Neural cell (in vitro differentiated cells): ENCODE data around the gene TCF25. TPM values are rescaled to one million over a fixed set of nuclear protein-coding genes. Genes with fewer than 3 reads are reported as not detected.

Experiments
- H2AFZ ChIP-seq: fragments of 200-600, 300-800 bp; sonication (generic), shearing (Covaris generic); 2 replicates; pipeline ENCODE4 v1.6.0; 2014; ENCODE audit warnings: low read depth, mild to moderate bottlenecking, antibody characterized with exemption, low read length, moderate library complexity
- H3F3A ChIP-seq: fragments of 200-600 bp; shearing (Covaris generic); 2 replicates; pipeline ENCODE4 v1.6.1; 2016; ENCODE audit warnings: mild to moderate bottlenecking, moderate library complexity, mixed read lengths, antibody characterized with exemption, low read length; ENCODE audit not compliant: insufficient read depth, poor library complexity, severe bottlenecking
- H3K27ac ChIP-seq: fragments of 200-600, 300-800 bp; sonication (generic), shearing (Covaris generic); 2 replicates; pipeline ENCODE4 v1.5.1; 2014; ENCODE audit warnings: mild to moderate bottlenecking, low read length, moderate library complexity
- H3K27me3 ChIP-seq: fragments of 300-800, 200-600 bp; sonication (generic), shearing (Covaris generic); 2 replicates; pipeline ENCODE4 v1.6.0; 2014; ENCODE audit warnings: mild to moderate bottlenecking, low read depth, low read length, moderate library complexity; ENCODE audit not compliant: insufficient read depth
- H3K36me3 ChIP-seq: fragments of 300-800, 200-600 bp; sonication (generic), shearing (Covaris generic); 2 replicates; pipeline ENCODE4 v1.5.1; 2014; ENCODE audit warnings: mild to moderate bottlenecking, antibody characterized with exemption, low read length, moderate library complexity; ENCODE audit not compliant: insufficient read depth
- H3K4me2 ChIP-seq: fragments of 300-800, 200-600 bp; sonication (generic), shearing (Covaris generic); 2 replicates; pipeline ENCODE4 v1.6.0; 2014; ENCODE audit warnings: mild to moderate bottlenecking, low read length
- H3K4me3 ChIP-seq: fragments of 300-800, 200-600 bp; sonication (generic), shearing (Covaris generic); 2 replicates; pipeline ENCODE4 v1.5.1; 2014; ENCODE audit warnings: mild to moderate bottlenecking, low read length, moderate library complexity
- H3K79me2 ChIP-seq: fragments of 200-600 bp; shearing (Covaris generic); replicated peaks from 2 replicates; pipeline ENCODE4 v1.6.0; 2014; ENCODE audit warnings: mild to moderate bottlenecking, low read length, moderate library complexity; ENCODE audit not compliant: insufficient read depth
- H3K9ac ChIP-seq: fragments of 300-800, 200-600 bp; sonication (generic), shearing (Covaris generic); 2 replicates; pipeline ENCODE4 v1.6.1; 2016; ENCODE audit warnings: mild to moderate bottlenecking, low read length, mixed read lengths
- H3K9me2 ChIP-seq: fragments of 200-600 bp; shearing (Covaris generic); 2 replicates; pipeline ENCODE4 v1.6.1; 2016; ENCODE audit warnings: mild to moderate bottlenecking, low read length, mixed read lengths; ENCODE audit not compliant: insufficient read depth
- H3K9me3 ChIP-seq: fragments of 200-600, 300-800 bp; sonication (generic), shearing (Covaris generic); 2 replicates; pipeline ENCODE4 v1.6.1; 2016; ENCODE audit warnings: mild to moderate bottlenecking, mixed run types, low read length, moderate library complexity, mixed read lengths
- H4K20me1 ChIP-seq: fragments of 200-600 bp; shearing (Covaris generic); 2 replicates; pipeline ENCODE4 v1.6.1; 2016; ENCODE audit warnings: mild to moderate bottlenecking, mixed run types; ENCODE audit not compliant: insufficient read depth
- EP300 ChIP-seq: fragments of 450-650 bp; conservative IDR thresholded peaks from 2 replicates; pipeline ENCODE4 v1.6.1; 2014; ENCODE audit warnings: antibody characterized with exemption, mild to moderate bottlenecking, moderate library complexity; ENCODE audit not compliant: poor library complexity, severe bottlenecking
- EZH2 ChIP-seq: fragments of 200-600, 300-800 bp; shearing (Covaris generic), sonication (generic); IDR thresholded peaks from 2 replicates; pipeline ENCODE4 v1.6.1; 2014; ENCODE audit warnings: antibody characterized with exemption, low read length, borderline replicate concordance, mild to moderate bottlenecking; ENCODE audit not compliant: insufficient read depth, poor library complexity, severe bottlenecking
- MXI1 ChIP-seq: fragments of 450-650 bp; conservative IDR thresholded peaks from 2 replicates; pipeline ENCODE4 v1.6.1; 2014; ENCODE audit warnings: antibody characterized with exemption, mild to moderate bottlenecking; ENCODE audit not compliant: poor library complexity, severe bottlenecking
- POLR2AphosphoS5 ChIP-seq: IDR thresholded peaks from 2 replicates; pipeline ENCODE4 v1.6.1; 2012
- RAD21 ChIP-seq: fragments of 450-650 bp; conservative IDR thresholded peaks from 2 replicates; pipeline ENCODE4 v1.6.1; 2014; ENCODE audit warnings: antibody characterized with exemption, mild to moderate bottlenecking, moderate library complexity
- TAF1 ChIP-seq: IDR thresholded peaks from 2 replicates; pipeline ENCODE4 v1.6.1; 2012; ENCODE audit warnings: low read depth
- polyA plus RNA-seq: library from polyadenylated mRNA; depleted of rRNA; stranded (reverse); fragments of >200 nt; gene quantifications from 2 replicates; pipeline ENCODE4 v1.2.3, GENCODE V29; 2014
- TF ChIP-seq, protein P1 (sequence below): fragments of 450-650 bp; IDR thresholded peaks from 2 replicates; pipeline ENCODE4 v1.5.1; 2014; ENCODE audit warnings: antibody characterized with exemption, mild to moderate bottlenecking, moderate library complexity; ENCODE audit not compliant: poor library complexity, severe bottlenecking
- TF ChIP-seq, protein P2 (sequence below): IDR thresholded peaks from 2 replicates; pipeline ENCODE4 v1.6.1; 2012; ENCODE audit warnings: borderline replicate concordance

Gene TCF25
- polyA plus RNA-seq, 1 donor from 2014 or later, result 200 TPM

DNA sequence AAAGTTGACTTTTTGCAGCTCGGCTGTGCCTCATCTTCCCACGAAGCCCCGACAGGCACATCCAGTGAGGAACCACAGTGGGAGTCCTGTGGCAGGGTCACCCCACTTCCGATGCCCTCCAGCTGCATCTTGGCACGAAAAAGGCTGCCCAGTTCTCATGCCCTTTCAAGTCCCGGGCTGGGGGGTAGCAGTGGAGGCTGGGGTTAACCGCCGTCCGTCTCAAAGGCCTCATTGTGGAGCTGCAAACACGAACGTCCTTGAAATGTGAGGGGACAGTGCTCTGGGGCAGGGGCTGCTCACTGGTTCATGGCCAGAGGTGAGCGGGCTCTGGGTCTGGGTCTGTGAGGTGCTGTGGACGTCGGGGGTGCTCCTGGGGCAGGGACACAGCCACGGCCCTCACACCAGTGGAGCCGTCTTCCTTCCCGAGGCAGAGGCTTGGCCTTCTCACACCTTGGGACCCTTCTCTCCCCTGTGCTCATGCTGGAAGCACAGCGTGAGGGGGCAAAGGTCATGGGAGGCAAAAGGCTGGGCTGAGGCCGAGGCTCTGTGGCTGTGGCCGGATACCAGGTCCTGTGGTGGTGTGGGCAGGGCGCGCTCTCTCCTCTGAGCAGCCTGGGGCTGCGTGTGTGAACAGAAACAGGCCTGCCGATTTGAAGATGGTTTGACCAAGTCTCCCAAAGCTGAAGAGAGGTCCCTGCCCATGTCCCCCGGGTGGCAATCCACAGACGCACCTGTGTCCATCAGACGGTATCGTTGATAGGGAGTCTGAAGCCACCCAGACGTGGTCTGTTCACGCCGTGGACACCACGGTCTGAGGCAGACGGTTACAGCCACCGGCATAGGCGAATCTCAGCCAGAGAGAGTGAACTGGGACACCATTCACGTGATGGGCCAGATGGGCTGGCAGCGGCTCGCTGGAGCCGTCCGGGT is 42.2 kb downstream of the TCF25 start:
- Histone ChIP-seq H2AFZ (no peak overlapping the region), H3K4me3 (no peak overlapping the region), H3K9me3 (no peaks in the 10 kb centered on the region), H3K9ac (no peak overlapping the region), H3K27ac (no peak overlapping the region), H4K20me1 (no peaks in the 10 kb centered on the region), H3K79me2 (peaks cover 13% of the 10 kb centered on the region), H3F3A (no peaks in the 10 kb centered on the region), H3K27me3 (no peaks in the 10 kb centered on the region), H3K9me2 (no peaks in the 10 kb centered on the region), H3K4me2 (no peak overlapping the region), H3K36me3 (no peaks in the 10 kb centered on the region)
- TF ChIP-seq TAF1, result no peak
- TF ChIP-seq RAD21, result no peak
- no peak for TF ChIP-seq EZH2
- TF ChIP-seq, protein P1, sequence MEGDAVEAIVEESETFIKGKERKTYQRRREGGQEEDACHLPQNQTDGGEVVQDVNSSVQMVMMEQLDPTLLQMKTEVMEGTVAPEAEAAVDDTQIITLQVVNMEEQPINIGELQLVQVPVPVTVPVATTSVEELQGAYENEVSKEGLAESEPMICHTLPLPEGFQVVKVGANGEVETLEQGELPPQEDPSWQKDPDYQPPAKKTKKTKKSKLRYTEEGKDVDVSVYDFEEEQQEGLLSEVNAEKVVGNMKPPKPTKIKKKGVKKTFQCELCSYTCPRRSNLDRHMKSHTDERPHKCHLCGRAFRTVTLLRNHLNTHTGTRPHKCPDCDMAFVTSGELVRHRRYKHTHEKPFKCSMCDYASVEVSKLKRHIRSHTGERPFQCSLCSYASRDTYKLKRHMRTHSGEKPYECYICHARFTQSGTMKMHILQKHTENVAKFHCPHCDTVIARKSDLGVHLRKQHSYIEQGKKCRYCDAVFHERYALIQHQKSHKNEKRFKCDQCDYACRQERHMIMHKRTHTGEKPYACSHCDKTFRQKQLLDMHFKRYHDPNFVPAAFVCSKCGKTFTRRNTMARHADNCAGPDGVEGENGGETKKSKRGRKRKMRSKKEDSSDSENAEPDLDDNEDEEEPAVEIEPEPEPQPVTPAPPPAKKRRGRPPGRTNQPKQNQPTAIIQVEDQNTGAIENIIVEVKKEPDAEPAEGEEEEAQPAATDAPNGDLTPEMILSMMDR, result no peak
- TF ChIP-seq EP300, result no peak
- TF ChIP-seq, protein P2, sequence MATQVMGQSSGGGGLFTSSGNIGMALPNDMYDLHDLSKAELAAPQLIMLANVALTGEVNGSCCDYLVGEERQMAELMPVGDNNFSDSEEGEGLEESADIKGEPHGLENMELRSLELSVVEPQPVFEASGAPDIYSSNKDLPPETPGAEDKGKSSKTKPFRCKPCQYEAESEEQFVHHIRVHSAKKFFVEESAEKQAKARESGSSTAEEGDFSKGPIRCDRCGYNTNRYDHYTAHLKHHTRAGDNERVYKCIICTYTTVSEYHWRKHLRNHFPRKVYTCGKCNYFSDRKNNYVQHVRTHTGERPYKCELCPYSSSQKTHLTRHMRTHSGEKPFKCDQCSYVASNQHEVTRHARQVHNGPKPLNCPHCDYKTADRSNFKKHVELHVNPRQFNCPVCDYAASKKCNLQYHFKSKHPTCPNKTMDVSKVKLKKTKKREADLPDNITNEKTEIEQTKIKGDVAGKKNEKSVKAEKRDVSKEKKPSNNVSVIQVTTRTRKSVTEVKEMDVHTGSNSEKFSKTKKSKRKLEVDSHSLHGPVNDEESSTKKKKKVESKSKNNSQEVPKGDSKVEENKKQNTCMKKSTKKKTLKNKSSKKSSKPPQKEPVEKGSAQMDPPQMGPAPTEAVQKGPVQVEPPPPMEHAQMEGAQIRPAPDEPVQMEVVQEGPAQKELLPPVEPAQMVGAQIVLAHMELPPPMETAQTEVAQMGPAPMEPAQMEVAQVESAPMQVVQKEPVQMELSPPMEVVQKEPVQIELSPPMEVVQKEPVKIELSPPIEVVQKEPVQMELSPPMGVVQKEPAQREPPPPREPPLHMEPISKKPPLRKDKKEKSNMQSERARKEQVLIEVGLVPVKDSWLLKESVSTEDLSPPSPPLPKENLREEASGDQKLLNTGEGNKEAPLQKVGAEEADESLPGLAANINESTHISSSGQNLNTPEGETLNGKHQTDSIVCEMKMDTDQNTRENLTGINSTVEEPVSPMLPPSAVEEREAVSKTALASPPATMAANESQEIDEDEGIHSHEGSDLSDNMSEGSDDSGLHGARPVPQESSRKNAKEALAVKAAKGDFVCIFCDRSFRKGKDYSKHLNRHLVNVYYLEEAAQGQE, result no peak
- TF ChIP-seq MXI1, result no peak

DNA sequence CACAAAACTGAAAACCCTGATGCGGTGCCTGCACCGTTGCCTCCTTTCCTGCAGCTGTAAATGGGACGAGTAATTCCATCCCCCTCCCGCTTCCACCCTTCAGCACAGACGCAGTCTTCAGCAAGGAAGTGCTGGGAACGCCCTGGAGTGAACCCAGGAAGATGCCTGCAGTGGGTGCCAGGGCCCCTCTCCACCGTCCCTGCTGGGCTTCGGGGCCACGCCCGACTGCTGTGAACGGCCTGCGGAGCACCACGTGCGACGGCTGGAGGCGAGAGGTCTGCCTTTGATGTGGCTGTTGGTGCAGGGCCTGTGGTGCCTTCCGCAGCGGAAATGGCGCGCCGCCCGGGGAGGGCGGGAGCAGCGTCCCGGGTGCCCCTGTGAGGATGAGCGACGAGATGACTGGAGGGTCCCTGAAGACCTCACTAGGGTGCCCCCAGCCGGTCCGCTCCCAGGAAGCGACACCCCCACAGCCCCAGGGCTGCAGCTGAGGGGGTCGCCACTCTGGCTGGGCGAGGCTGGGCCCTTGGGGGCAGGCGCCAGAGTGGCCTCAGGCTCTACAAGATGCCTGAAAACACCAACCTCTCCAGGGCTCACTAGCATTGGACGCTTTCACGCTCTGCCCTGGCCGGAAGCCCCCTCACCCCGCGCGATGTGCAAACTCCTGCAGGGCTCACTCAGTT is 44.5 kb downstream of the TCF25 start:
- H3K36me3 ChIP-seq, result no peaks in the 10 kb centered on the region
- H3K9me2 ChIP-seq, result no peaks in the 10 kb centered on the region
- H4K20me1 ChIP-seq, result no peaks in the 10 kb centered on the region
- TF ChIP-seq POLR2AphosphoS5 (peak; percentile 41), EZH2 (no peak)
- peak overlapping the region; percentile 25 for H3K4me2 ChIP-seq
- no peak overlapping the region for H3K27ac ChIP-seq
- no peaks in the 10 kb centered on the region for H3F3A ChIP-seq
- peak overlapping the region; percentile 45 for H3K4me3 ChIP-seq
- no peaks in the 10 kb centered on the region for H3K27me3 ChIP-seq
- H3K79me2 ChIP-seq, result peaks cover 32% of the 10 kb centered on the region
- H3K9me3 ChIP-seq, result no peaks in the 10 kb centered on the region
- H2AFZ ChIP-seq, result no peak overlapping the region
- peak overlapping the region; percentile 29 for H3K9ac ChIP-seq
